ENCODE measurements around the gene SFTPB.
"Not testable (repeated sequence)": the region's sequence is repeated elsewhere in the genome, so short reads cannot be mapped to it uniquely, and the experiment has no call there.

SFTPB gene

DNA sequence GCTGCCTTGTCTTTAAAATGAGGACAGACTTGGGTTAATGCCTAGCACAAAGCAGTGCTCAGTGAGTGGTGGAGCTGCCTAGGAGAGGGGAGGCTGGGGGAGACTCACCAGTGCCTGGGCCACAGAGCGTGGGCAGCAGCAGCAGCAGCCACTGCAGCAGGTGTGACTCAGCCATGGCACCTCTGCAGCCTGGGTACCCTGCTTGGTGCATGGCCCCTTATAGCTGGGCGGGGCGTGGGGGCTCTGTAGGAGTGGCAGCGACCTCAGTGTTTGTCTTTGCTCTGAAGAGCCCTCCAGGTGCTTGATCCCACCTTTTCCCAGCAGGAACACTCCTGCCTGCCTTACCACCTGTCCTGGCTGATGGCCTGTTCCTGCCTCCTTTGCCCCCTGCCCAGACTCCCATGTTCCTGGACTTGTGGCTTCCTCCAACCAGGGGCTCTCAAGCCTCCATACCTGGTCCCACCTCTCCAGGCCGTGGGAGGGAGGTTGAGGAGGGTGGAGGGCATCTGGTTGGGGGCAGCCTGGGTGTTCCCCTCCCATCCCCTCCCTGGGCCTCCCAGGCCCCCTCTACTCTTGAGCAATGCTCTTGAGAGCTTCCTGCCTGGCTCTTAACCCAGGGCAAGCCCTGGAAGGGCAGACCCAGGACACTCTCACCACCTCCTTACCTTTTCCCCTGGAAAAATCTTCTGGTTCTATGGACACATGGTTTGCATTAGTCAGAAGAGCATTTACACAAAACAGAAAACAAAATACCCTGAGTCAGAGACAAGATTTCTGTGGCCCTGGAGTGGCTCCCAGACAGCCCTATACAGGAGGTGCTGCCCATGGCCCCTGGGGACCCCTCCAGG, at the start of gene SFTPB:
Gene SFTPB, minus strand, starts transcription at position 191 of the 848 bp plus-strand sequence. Its CDS starts 16 bp downstream, at position 175.
- DNase-seq: peak; percentile 41

DNA sequence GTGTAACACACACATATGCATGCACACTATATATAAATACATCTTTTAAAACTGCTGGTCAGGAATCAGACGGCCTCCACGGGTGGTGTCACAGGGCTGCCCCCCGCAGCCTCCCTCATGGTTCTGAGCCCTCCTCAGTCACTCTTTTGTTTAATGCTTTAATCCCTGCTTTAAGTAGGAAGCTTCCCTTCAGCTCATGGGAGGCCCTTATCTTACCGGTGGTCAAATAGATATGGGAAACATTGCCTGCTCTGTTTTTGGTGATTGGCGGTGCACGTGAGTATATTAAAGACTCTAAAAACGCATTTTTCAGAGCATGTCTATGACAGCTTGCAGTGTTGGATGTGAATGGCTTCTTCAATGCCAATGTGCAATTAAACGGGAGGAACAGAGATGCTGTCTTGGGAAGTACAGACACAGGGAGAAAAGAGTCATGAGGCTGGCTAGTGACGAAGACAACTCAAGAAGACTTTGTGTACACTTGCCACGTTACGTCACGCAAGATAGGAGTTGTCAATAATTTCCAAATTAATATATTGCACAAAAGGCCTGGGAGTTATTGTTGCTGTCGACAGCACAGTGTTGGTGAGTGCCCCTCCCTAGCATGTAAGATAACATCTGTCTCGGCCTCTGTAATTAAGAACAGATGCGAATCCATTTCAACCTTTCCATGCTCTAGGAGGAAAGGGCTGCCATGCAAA, 49.5 kb upstream of the SFTPB start:
- DNase-seq: no peak

DNA sequence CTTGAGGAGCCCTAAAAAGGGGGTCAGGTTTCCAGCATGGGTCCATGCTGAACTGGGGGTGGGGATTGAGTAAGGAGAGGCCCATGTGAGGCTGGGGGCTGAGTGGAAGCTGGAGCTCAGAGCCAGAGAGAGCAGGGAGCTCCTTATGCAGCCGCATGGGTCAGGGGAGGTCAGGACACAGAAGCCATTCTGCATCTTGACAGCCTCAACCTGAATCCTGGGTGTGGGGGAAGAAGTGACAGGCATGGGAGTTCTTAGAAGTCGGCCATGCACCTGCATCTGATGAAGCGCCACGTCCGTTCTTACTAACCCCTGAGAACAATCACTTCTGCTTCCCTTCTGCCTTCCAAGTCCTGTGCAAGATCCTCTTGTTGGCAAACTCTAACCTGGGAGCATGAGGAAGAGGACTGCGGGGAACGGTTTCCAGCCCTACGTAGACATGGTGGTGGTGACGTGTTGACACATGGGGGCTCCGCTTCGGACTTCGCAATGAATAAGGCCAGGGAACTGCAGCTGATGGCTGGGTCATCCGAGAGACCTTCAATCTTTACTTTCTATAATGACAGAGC, 48.4 kb upstream of the SFTPB start:
- DNase-seq: no peak

DNA sequence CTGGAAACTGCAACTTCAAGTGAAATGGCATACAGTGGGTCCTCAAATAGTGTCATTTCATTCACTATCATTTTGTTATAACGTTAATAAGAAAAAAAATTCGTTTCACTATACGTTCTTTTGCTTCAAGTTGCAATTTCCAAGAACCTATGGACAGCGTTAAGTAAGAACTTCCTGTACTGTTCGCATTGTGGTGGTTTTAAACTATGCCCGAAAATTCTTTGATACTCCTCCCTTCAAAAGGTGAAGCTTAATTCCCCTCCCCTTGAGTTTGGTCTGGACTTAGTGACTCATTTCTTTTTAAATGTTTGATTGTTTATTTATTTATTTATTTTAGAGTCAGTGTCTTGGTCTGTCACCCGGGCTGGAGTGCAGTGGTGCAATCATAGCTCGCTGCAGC, 46.8 kb upstream of the SFTPB start:
- no peak for DNase-seq

DNA sequence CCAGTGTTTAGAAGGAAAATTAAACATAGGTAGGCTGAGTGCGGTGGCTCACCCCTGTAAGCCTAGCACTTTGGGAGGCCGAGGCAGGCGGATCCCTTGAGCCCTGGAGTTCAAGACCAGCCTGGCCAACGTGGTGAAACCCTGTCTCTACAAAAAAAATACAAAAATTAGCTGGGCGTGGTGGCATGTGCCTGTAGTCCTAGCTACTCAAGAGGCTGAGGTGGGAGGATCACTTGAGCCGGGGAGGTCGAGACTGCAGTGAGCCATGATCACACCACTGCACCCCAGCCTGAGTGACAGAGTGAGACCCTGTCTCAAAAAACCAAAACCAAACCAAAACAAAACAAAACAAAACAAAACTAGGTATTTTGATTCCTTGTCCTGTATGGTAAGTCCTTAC, 46.4 kb upstream of the SFTPB start:
- not testable (repeated sequence) for DNase-seq

DNA sequence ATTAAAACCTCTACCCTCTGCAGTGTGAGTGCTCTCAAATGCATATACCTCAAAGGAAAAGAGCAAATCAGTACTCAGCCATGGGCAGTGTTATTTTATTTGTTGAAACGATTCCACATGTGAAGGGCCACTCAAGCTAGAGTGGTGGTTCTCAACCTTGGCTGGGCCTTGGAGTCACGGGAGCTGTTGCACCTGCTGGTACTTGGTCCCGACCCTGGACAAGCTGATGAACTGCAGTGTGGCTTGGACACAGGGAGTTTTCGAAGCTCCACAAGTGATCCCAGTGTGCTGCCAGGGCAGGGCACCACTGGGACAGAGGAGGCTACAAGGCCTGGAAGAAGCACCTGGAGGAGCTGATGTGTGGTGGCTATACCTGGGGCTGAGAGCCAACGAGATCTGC, 45.8 kb upstream of the SFTPB start:
- DNase-seq: no peak

DNA sequence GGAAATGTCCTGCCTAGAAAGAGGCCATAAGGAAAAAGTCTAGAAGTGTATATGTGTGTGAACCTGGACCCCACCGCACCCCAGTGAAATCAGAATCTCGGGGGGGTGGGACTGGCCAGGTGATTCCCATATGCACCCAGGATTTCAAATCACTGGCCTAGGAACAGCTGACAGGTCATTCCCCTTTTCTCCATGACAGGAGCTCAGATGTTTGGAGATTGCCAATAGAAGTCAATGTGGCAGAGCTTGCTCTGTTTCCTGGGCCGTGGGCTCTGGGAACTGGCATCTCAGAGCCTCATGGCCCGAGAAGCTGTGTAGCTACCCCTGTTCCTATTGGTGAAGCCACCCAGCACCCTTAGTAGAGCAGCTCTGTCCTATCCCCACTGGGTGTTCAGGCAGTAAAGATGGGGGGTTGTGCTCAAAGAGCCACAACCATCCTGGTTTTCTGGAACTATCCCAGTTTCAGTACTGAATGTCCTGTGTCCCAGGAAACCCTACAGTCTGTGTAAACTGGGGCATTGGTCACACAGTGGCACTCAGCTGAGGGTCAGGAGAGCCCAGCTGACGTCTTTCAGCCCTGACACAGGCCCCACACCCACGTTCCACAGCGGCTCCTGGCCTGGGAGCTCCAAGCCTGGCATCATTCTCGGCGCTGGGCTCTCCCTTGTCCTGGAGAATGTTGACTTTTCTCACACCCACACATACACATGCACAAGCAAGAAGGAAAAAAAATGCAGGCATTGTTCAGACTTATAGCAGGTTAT, 45.0 kb upstream of the SFTPB start:
- DNase-seq: no peak

DNA sequence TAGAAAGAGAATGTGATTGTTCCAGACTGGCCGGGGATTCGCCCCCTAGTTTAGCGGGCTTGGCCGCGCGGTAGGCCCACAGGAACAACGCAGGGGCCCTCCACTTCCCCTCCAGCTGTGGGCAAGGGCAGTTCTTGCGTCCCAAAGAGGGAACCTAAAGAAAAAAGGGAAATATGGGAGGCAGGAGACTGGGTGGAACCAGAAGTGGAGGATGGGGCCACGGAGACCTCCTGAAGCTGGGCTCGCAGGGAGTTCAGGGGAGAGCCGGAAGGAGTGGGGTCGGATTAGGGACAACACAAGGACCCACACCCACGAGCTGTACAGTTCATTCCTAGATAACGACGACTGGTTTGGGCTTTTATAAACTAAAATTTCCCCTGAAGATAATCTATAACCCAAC, 44.3 kb upstream of the SFTPB start:
- DNase-seq: no peak

DNA sequence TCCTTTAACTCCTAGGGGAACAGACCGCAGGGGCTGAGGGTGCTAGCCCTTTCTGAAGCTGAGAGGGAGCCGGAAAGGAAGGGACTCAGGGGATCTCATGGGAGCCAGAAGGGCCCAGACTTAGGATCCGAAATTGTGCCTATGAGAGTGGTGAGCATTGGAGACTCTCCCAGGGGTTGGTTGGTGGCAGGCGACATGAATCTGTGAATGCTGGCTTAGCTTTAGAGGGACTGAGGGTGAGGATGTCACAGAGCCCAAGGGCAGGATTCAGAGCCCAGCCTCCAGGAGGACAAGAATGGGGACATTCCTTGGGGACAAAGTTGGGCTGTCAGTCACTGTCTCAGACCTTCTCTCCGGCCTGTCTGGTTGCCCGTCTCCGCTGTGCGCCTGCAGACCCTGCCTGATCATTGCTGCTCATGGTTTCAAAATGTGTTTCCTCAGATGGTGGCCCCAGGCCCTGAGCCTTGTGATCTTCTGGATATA, 43.6 kb upstream of the SFTPB start:
- no peak for DNase-seq

DNA sequence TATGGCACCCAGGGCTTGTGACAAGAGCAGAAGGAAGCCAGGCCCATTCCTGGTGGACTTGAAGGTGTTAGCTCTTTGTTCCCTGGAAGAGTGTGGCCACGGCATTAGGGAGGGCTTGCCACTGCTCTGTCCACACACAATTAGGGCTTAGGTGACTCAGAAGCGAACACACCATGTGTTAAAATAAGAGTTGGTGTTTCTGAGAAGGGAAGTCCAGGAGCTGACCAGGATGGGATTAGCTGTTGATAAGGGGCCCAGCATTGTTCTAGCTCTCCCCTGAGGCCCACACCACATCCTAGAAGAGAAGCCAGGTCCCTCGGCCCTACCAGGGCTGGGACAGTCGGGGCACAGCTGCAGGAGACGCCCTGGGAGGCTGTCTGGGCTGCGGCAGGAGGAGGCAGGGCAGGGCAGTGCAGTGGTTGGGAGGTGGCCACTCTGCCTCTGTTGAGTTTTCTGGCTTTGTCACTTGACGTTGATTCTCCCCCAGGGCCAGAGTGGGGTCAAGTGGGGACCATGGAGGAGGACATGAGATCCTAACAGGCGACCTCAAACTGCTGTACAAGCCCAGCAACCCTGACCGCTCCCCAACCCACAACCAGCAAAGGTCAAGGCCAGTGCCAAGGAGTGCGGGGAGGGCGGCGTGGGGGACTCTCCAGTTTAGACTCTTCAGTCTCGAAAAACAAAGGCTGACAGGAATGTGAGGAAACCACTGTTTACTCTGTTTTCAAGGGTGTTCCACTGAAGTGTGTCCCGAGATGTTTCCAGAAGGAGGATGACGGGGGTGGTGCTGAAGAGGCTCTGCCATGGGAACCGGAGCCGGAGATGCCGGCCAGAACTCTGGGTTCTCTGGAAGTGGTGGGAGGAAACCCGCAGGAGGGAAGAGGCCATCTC, 42.9 kb upstream of the SFTPB start:
- no peak for DNase-seq

DNA sequence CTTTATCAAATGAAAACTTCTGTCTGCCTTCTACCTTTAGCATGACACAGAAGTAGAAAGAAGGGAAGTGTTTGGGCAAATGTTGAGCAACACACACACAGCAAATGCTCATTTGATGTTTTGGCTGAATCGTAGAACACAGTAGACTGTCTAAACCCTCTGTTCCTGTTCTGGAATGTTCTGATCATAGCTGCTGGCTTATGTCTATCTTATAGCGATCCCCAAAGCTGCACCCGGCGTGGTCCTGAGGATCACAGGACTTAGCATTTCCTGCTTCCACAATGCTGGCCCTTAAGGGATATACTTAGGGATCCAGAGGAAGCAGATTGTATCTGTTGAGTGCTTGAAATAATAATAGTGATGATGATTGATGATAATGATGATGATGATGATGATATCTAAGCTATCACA, 41.4 kb upstream of the SFTPB start:
- DNase-seq: no peak

DNA sequence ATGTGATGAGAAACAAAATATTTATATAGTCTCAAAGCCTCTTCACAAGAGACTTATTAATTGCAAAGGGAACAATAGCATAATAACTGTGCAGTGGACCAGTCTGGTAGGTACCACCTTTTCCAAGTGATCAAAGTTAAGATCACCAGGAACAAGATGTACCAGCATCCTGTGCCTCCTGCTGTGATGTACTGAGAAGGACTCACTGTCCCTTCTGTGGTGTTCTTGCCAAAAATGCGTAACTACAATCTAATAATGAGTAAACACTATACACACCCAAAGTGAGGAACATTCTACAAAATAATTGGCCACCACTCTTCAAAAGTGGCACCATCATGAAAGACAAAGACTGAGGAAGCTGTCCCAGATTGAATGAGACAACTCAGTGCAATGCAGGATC, 40.6 kb upstream of the SFTPB start:
- no peak for DNase-seq

DNA sequence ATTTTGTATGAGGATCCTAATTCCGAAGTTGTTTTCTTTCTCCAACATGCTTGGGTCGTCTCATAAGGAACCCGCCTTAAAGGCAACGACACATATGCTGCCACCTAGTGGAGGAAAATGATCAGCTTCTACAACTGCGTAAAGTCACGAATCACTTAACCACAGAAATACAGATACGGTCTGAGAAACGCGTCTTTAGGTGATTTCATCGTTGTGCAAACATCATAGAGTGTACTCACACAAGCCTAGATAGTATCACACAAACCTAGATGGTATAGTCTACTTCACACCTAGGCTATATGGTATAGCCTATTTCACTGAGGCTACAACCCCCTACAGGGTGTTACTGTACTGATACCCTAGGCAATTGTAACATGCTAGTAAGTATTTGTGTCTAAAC, 39.3 kb upstream of the SFTPB start:
- DNase-seq: peak; percentile 79

DNA sequence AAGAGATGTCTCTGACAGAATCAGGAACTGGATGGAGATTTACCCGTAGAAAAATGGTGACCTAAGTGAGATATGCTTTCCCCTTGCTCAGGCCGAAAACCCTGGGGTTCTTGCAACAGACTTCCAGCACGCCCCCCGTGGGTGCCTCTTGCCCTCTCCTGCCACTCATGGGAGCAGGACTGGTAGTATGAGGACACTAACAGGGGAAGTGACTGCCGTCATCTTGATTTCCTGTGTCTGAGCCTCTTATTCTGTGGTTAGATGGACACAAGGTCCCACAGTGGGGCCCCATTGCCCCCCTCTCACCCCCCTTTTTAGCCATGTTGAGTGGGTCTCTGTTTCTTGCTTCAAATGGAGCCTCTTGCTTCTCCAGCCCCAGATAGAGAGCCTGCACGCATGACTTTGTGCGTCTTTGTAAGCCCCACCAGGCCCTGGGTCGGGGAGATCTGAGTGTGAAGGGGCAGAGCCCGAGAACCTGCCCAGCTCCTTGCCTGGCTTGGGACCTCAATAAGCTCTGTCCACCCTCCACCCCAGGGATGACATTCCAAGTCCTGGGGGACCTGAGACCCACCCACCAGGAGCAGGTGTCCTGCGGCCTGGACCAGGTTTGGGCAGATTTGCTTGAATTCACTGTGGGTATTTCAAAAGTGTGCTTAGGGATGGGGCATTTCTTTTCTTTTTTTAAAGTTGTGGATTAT, 38.7 kb upstream of the SFTPB start:
- DNase-seq: no peak

DNA sequence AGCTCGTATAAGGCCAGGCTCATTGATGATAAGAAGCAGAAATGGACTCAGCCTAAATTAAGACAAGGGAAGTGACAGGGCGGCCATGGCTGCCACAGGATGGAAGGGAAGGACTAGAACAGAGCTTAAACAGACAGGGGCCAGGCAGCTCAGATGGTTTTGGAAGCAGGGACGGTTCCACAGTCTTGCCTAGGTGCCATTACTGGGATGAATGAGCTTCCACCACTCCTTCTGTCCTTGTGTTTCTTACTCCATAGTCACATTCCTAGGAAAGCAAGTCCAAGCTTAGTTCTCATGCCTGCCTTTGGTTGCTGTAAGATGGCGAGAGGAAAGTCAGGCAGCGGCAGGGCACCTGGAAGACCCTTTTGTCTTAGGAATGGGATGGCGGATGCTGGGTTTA, 38.1 kb upstream of the SFTPB start:
- DNase-seq: no peak

DNA sequence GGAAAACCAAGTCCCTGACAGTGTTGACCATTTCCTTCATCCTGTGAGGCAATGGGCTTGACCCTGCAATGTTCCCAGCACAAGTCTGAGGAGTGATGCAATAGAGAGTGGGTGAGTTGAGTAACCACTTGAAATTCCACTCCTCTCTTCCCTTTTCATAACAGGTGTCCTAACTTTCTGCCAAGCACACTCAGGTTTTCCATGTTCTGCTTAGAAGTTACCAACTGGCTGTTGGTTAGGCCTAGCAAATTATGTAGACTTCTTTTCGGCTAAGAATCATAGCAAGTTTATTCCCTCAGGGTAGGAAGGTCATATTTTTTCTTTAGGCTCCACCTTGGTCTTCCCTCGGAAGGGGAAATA, 37.7 kb upstream of the SFTPB start:
- DNase-seq: no peak

DNA sequence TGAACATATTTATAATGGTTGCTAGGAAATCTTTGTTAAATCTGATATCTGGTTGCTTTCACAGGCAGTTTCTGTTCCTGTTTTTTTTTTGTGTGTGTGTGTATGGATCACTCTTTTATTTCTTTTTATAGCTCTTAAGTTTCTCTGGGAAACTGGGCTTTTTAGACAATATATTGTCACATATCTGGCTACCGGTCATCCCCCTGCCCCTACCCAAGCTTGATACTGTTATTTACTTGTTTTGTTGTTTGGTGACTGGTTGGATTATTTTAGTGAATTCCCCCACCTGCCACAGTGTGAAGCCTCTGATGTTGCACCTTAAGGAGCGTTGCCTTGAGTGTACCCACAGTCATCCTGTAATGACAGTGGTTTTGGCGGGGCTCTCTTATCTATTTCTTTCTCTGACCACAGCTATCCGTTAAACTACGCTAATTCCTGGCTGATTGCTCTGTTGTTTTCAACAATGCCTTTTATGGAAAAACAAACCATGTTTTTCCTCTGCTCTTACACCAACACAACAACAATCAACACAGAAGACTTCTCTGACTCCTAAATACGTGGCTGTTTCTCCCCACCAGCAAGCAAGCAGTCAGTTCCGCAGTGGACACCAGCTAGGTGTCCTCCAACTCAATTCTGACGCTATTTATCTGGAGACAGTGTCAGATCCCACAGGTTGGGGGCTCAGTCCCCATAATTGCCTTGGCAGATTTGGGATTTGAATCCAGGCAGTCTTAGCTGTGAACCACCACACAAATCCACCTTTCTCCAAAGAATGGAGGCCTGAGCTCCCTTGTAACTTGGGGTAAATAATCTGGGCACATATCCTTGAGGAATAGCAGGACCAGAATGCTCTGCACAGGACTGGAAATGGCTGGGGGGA, 37.0 kb upstream of the SFTPB start:
- no peak for DNase-seq

DNA sequence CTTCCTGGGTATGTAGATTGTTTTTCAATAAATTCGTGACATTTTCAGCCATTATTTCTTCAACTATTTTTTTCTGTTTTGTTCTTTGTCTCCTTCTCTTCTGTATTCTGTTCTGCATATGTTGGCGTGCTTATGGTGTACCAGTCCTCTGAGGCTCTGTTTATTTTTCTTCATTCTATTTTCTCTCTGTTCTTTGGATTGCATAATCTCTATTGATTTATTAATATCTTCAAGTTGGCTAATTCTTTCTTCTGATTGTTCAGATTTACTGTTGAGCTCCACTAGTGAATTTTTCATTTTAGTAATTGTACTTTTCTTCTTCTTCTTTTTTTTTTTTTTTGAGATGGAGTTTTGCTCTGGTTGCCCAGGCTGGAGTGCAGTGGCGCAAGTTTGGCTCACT, 36.0 kb upstream of the SFTPB start:
- DNase-seq: no peak

DNA sequence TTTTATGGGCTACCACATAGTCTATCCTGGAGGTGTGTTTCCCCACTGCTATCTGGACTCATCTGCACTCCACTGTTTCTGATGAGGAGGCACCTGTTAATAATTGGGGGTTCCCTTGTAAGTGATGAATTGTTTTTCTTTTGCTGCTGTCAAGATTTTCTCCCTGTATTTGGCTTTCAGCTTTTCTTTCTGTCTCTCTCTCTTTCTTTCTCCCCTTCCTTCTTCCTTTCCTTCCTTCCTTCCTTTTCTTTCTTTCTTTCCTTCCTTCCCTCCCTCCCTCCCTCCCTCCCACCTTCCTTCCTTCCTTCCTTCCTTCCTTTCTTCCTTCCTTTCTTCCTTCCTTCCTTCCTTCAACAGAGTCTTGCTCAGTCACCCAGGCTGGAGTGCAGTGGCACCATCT, 35.3 kb upstream of the SFTPB start:
- DNase-seq: no peak

DNA sequence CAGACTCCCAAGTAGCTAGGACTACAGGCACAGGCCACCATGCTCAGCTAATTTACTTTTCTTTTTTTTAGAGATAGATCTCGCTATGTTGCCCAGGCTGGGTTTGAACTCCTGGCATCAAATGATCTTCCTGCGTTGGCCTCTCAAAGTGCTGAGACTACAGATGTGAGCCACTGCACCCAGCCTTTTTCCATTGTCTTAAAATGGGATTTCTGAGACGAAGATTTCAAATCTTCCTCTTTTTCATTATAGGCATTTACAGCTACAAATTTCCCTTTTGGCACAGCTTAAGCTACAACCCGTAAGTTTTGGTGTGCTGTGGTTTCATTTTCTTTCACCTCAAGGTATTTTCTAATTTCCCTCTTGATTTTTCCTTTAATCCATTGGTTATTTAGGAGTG, 34.8 kb upstream of the SFTPB start:
- no peak for DNase-seq

DNA sequence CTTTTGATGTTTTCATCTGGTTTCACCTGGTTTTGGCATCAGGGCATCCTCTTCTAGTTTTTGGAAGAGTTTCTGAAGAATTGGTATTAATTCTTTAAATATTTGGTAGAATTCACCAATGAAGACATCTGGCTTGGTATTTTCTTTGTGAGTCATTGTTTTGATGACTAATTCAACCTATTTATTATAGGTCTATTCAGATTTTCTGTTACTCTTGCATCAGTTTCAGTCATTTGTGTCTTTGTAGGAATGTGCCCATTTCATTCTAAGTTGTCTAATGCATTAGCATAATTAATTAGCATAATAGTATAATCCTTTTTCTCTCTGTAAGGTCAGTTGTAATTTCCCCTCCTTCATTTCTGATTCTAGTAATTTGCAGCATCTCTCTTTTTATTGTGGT, 34.2 kb upstream of the SFTPB start:
- no peak for DNase-seq

Data from NCI-H146 (cell line).